Measurements from ENCODE around the gene TIMM13. TPM values are rescaled to one million over a fixed set of nuclear protein-coding genes. Genes with fewer than 3 reads are reported as not detected.

TIMM13 gene
- 10 to 100 TPM; 10.8 to 54.9 (median 30.8) TPM for total RNA-seq

- H3K9me3 ChIP-seq, result no peaks in the 10 kb centered on the region
- H3K27me3 ChIP-seq, result no peaks in the 10 kb centered on the region
- 0 to 1% methylated on average over 1 to 28 of the region's 77 CpGs for WGBS, 2 donors (ENCODE audit: low coverage in 1 of 2)
- H3K36me3 ChIP-seq, result no peaks in the 10 kb centered on the region
- H3K27ac ChIP-seq, result peak within 1 kb of the TSS; percentile 94 to 98 (median 96)
- in situ Hi-C loops (cut with MboI; ENCODE audit: low pct_ligation_motif_present in 1 of 4, low pct_unique_long_range_greater_than_20kb in 1 of 4, low sequenced_read_pairs in 3 of 4) (no loop called here), intact Hi-C loops (cut with DNase I; ENCODE audit: low total_unique reads) (no loop called here)
- DNase-seq, result peak; percentile 97
- peaks cover 15 to 32% (median 26%) of the 10 kb centered on the region in 4 donors for H3K4me1 ChIP-seq
- H3K4me3 ChIP-seq, result peak within 1 kb of the TSS; percentile 77 to 83 (median 80)
- TF ChIP-seq POLR2A (IDR thresholded peaks at IDR 0.05) (peak; percentile 85), EP300 (IDR thresholded peaks at IDR 0.05; ENCODE audit: low read depth) (no peak), CTCF (IDR thresholded peaks at IDR 0.05) (no peak), POLR2AphosphoS5 (IDR thresholded peaks at IDR 0.05) (peak; percentile 34 to 80 (median 80))
These were observed at the start of gene TIMM13 for GRCh38 chr19:2427429-2428320. TIMM13 (minus strand) TSS chr19:2427586; CDS start chr19:2427533, 53 bp downstream.

GRCh38 chr19:2476451-2477140 lies 49.2 kb upstream of the TIMM13 start:
- Histone ChIP-seq H3K27me3 (no peaks in the 10 kb centered on the region), H3K9me3 (no peaks in the 10 kb centered on the region), H3K4me1 (peaks cover 10 to 43% (median 36%) of the 10 kb centered on the region in 4 donors), H3K27ac (peak overlapping the region; percentile 91 to 96 (median 93)), H3K36me3 (no peaks in the 10 kb centered on the region), H3K4me3 (peak overlapping the region; percentile 67 to 95 (median 82))
- TF ChIP-seq POLR2A (IDR thresholded peaks at IDR 0.05) (no peak), POLR2AphosphoS5 (IDR thresholded peaks at IDR 0.05) (peak in 1 of 3 donors; percentile 68)
- in situ Hi-C loops (cut with MboI; ENCODE audit: low pct_ligation_motif_present in 1 of 4, low pct_unique_long_range_greater_than_20kb in 1 of 4, low sequenced_read_pairs in 3 of 4), result loop anchor here in 1 of 4 donors (10.0 kb wide), 1 partner anchor 138 kb away; no protein-coding TSS in a partner anchor
- intact Hi-C loops (cut with DNase I; ENCODE audit: low total_unique reads), result loop anchor here (2.0 kb wide), 3 partner anchors 18 to 102 kb away; no protein-coding TSS in a partner anchor
- DNase-seq, result peak; percentile 67
- 1 to 8% methylated on average over 2 to 40 of the region's 42 CpGs for WGBS, 2 donors (ENCODE audit: low coverage in 1 of 2)

GRCh38 chr19:2475702-2476450 lies 48.5 kb upstream of the TIMM13 start, which contains the start of gene GADD45B:
GADD45B (plus strand) TSS chr19:2476127; CDS start chr19:2476359, 232 bp downstream.
- no peaks in the 10 kb centered on the region for H3K27me3 ChIP-seq
- 0% methylated on average over 65 of the region's 70 CpGs; no CpG with 5 or more reads in 1 of the 2 donors for WGBS, 2 donors (ENCODE audit: low coverage in 1 of 2)
- H3K4me3 ChIP-seq, result peak within 1 kb of the TSS; percentile 67 to 95 (median 82)
- no peaks in the 10 kb centered on the region for H3K36me3 ChIP-seq
- H3K9me3 ChIP-seq, result no peaks in the 10 kb centered on the region
- DNase-seq, result peak; percentile 98
- in situ Hi-C loops (cut with MboI; ENCODE audit: low pct_ligation_motif_present in 1 of 4, low pct_unique_long_range_greater_than_20kb in 1 of 4, low sequenced_read_pairs in 3 of 4), result loop anchor here in 1 of 4 donors (10.0 kb wide), 1 partner anchor 139 kb away; no protein-coding TSS in a partner anchor
- intact Hi-C loops (cut with DNase I; ENCODE audit: low total_unique reads), result loop anchor here (2.0 kb wide), 3 partner anchors 19 to 103 kb away; no protein-coding TSS in a partner anchor
- TF ChIP-seq EP300 (IDR thresholded peaks at IDR 0.05; ENCODE audit: low read depth) (peak; percentile 80), POLR2A (IDR thresholded peaks at IDR 0.05) (peak; percentile 100), CTCF (IDR thresholded peaks at IDR 0.05) (no peak), POLR2AphosphoS5 (IDR thresholded peaks at IDR 0.05) (peak; percentile 100)
- H3K4me1 ChIP-seq, result peaks cover 10 to 43% (median 36%) of the 10 kb centered on the region in 4 donors
- H3K27ac ChIP-seq, result peak within 1 kb of the TSS; percentile 91 to 96 (median 93)
